GM19351 (cell line): ENCODE results near the gene SART3.
A peak's percentile ranks its signal among the peaks of the same experiment; 100 is the strongest.

ENCODE experiments used
- ATAC-seq: cut with Tn5 transposase; IDR thresholded peaks from one replicate; pipeline ENCODE4 v1.9.1; 2021; ENCODE audit warnings: mild to moderate bottlenecking, moderate library complexity; ENCODE audit not compliant: unreplicated experiment

Gene SART3

DNA sequence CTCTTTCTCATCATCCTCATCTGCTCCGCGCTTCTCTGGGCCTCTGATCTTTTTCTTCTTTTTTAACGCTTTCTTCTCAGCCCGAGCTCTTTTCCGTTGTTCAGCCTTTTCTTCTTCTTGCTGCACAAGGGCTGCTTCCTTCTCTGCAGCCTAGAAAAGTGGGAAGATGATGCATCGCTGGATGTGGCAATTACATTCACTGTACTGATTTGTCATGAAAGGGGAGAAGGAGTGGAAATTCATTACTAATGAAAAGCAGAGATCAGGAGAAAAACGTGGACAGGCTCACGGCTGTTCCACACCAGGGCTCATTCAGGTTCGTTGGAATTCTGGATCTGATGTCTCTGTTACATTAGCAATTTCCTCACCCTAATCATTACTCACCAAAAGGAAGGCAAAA, 30.8 kb downstream of the SART3 start:
- no peak for ATAC-seq

DNA sequence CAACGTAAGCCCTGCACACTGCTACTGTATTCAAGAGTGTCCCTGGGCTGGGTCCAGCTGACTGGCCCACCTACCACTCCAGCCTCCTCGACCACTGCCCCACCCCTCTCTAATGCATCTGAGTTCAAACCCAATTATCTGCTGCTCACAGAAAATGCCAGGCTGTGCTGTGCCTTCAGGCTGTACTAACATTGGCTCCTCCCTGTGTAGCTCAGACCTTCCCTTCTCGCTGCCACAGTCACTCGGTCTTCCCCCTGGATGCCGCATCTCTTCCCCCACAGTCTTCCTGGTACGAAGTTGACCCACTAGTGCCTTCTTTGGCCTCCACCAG, 33.8 kb downstream of the SART3 start:
- ATAC-seq = no peak

DNA sequence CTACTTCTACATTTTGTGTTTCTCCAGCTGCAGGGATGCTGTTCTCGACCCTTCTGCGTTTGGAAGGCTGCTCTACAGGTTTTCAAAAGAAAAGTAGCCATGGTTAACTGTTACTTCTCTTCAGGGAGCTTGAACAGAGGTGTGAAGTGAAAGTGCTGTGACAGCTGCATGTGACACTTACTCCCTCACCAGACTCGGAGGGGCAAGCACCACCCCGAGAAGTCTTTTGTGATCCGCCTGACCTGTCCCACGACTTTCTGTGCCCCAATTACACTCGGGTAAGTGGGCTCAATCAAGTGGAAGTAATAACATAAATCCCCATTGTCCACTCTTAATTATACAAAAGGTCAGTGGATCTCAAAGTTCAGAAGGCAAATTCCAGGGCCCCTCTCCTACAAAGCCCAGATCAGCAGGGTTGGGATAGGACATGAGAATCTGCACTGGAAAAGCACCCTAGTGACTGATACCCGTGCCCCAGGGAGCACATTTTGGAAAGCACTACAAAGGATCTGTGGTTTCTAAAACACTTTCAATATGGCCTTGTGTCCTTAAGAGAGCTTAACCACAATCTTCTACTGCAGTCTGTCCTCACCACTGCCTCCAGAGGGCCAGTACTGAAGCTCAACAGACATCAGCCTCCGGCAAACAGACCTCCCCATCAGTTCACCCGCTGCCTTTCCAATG, 34.3 kb downstream of the SART3 start:
- ATAC-seq = no peak

DNA sequence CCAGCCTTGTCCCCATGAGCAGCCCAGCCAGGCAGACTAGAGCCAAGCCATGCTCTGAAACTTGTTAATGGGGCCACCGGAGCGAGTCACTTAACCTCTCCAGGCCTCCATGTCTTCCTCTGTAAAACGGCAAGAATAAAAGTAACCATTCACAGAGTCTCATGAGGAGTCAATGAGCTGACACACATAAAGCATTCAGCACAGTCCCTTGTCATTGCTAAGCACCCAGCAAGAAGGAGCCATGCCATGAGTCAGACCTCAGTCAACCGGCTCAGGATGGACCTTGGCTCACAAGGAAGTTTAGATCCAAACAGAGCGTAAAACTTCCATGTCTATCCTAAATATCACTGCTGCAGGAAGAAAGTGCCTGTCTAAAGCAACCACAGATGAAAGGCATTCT, 35.3 kb downstream of the SART3 start:
- ATAC-seq = no peak

DNA sequence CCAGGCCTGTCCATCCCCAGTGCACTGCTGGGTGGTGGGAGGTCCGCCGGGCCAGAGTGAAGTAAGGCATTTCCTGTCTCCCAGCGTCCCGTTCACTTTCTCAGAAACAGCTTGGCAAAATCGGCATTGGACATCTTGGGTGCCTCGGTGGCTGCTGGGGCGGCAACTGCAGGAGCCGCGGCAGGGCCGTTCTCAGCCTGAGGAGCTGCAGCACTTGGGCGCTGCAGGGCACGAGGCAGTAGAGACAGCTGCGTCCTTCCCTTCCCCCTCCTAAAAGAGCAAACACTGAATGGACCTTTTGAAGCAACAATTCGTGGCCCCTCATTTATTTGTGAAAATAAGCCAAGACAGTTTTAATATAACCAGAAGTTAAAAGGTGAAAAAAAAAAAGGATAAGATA, 37.6 kb downstream of the SART3 start:
- no peak for ATAC-seq

DNA sequence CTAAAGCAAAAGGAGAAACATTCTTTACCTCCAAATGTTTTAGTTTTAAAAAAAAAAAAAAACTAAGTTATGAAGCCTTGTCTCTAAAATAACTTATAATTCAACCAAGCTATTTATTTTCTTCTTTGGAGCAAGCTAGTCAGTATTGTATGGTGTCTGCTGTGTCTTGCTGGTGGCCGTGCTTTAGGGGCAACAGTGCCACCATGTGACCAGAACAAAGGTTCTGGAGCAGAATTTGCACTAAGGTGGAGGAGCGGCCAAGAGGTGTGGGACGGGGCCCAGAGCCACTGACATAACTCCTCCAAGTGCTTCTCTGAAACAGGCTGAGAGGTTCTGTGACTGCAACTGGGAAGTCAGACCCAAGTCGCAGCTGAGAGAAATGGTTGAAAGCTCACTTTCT, 41.4 kb downstream of the SART3 start:
- no peak for ATAC-seq

DNA sequence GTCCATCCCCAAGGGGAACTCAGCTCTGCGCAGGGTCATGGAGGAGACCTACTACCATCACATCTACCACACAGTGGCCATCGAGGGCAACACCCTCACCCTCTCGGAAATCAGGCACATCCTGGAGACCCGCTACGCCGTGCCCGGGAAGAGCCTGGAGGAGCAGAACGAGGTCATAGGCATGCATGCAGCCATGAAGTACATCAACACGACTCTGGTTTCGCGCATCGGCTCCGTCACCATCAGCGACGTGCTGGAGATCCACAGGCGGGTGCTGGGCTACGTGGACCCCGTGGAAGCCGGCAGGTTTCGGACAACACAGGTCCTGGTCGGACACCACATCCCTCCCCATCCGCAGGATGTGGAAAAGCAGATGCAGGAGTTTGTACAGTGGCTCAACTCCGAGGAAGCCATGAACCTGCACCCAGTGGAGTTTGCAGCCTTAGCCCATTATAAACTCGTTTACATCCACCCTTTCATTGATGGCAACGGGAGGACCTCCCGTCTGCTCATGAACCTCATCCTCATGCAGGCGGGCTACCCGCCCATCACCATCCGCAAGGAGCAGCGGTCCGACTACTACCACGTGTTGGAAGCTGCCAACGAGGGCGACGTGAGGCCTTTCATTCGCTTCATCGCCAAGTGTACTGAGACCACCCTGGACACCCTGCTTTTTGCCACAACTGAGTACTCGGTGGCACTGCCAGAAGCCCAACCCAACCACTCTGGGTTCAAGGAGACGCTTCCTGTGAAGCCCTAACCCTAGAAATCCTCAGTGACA, 42.1 kb downstream of the SART3 start:
- ATAC-seq = no peak

DNA sequence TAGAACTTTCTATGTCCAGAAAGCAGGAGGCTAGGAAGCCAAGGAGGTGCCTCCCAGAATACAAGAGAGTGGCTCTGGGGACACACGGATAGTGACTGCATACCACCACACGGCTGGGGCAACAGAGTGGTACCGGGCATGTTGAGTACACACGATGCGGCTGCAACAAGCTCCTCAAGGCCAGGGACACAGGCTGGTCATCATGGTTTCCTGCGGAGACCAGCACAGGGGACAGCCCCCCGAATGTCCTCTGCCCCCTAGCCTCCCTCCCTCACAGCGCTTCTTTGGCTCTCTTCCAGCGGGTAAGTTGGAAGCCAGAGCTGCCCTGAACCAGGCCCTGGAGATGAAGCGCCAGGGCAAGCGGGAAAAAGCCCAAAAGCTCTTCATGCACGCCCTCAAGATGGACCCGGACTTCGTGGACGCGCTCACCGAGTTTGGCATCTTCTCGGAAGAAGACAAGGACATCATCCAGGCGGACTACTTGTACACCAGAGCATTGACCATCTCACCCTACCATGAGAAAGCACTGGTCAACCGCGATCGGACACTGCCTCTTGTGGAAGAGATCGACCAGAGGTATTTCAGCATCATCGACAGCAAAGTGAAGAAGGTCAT, 42.8 kb downstream of the SART3 start:
- no peak for ATAC-seq

DNA sequence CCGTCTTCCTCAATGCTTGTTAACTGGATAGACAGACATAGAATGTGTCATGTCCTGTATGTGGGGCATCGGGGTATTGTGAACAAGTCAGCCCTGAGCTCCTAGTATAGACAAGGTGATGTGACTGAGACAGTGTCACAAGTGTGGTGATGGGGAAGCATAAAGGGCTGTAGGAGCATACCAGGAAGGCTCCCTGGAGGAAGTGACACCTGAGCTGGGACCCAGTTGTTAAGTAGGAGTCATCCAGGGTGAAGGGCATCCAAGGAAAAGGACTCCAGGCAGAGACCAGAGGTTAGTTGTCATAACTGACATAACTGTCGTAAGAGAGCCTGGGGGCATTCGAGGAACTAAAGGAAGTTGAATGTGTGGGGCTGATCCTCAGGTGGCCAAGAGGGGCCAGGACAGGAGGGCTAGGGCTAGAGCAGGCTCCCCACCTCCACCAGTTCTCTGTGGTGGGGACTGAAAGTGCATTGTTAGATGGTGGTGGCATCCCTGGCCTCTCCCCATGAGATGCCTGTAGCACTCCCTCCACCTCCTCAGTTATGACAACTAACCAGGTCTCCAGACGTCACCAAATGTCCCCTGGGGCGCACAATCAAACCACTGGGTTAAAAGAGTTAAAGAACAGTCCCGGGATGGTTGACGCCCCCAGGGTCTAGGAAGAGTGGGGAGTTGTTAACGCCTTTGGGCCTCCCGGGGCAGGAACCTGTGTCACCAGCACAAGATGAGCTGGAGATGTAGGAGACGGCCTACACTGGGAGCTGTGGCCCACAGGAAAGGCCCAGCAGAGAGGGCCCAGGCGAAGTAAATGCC, 43.5 kb downstream of the SART3 start:
- ATAC-seq = no peak

DNA sequence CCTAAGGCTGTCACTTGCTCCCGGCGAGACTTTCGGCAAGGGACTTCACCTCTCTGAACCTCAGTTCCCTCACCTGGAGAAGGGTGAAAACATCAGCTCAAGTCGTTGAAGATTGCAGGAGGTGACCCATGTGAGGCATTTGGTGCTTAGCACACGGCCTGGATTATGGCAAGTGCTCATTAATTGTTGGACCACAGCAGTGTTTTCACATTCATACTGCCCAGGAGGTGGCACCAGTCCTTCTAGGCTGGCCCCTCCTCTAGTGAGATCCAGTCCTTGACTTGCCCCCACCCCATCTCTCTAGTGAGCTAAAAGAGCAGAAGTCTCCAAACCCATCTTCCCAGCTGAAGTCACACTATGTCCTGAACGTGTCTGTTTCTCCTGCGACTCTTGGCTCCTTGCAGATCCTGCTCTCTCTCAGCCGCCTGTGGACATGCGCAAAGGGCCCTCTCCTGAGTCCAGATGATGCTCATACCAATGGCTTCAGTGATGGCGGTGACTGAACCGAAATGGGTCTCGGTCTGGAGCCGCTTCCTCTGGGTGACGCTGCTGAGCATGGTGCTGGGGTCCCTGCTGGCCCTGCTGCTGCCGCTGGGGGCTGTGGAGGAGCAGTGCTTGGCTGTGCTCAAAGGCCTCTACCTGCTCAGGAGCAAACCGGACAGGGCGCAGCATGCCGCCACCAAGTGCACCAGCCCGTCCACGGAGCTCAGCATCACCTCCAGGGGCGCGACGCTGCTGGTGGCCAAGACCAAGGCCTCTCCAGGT, 44.3 kb downstream of the SART3 start:
- no peak for ATAC-seq

DNA sequence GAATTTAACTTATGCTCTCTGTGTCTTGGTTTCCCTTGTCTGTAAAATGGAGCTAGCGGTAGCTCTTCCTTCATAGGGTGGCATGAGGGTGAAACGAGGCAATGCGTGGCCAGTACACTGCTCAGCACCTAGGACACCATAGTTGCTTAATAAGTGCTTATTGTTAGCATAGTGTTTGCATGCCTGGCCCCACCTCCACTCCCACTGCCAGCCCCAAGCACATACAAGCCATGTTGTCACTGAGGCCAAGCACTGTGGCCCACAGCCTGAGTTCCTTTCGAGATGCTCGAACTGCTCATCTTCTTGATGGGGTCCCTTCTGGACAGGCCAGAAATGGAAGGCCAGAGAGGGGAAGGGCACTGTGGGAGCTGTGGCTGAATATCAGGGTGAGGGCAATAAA, 45.1 kb downstream of the SART3 start:
- ATAC-seq = no peak

DNA sequence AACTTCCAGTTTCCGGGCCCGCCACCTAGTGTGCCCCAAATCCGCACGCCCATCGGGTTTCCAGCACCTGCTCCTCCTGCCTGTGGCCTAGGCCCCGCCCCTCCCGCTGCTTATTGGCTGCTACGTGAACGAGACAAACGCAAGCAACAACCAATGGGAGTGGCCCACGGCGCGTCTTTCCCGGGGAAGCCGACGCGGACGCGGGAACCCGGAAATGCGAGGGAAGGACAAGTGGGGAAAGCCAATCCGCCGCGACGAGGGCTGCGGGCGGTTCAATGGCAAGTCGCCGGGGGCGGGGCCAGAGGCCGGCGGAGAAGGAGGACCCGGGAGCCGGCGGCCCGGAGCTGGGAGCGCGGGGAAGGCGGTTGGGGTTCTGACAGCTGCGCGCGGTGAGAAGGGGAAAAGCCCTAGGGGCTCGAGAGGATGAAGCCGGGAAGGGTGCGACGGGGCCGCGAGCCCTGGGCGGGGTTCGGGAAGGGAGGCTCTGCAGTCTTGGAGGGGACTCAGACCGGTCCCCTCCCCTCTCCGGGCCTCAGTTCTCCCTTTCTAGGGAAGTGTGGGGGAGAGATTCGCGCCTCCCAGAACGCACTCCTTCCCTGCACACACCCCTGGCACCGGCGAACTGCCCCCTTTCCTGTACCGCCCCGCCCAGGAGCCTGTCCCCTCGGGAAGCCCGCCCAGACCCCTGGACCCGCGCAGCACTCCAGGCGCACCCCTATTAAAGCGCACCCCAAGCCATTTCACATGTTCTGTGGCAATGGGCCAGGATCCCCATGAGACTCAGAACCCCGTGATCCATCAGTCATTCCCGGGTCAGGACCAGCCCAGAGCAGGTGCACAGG, 45.8 kb downstream of the SART3 start, which contains the start of gene FICD:
Gene FICD (plus strand): TSS at position 305 of the 842 bp plus-strand sequence. CDS start 1,696 bp downstream, outside the sequence.
- ATAC-seq = peak; percentile 79

DNA sequence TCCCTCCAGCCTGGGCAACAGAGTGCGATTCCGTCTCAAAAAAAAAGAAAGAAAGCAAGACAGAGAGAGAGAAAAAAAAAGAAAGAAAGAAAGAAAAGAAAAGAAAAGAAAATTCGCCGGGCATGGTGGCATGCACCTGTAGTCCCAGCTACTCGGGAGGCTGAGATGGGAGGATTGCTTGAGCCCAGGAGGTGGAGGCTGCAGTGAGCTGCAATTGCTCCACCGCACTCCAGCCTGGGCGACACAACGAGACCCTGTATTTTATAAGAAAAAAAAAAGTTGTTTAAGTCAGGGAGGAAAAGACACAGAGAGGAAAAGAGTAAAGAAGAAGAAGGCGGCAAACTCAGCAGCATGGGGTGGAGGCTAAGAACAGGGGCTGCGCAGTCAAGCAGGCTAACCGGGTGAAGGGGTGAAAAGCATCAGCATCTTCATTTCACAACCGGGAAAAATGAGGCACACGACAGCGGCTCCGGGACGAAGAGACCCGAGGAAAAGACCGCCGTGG, 46.5 kb downstream of the SART3 start:
- ATAC-seq = peak; percentile 7

DNA sequence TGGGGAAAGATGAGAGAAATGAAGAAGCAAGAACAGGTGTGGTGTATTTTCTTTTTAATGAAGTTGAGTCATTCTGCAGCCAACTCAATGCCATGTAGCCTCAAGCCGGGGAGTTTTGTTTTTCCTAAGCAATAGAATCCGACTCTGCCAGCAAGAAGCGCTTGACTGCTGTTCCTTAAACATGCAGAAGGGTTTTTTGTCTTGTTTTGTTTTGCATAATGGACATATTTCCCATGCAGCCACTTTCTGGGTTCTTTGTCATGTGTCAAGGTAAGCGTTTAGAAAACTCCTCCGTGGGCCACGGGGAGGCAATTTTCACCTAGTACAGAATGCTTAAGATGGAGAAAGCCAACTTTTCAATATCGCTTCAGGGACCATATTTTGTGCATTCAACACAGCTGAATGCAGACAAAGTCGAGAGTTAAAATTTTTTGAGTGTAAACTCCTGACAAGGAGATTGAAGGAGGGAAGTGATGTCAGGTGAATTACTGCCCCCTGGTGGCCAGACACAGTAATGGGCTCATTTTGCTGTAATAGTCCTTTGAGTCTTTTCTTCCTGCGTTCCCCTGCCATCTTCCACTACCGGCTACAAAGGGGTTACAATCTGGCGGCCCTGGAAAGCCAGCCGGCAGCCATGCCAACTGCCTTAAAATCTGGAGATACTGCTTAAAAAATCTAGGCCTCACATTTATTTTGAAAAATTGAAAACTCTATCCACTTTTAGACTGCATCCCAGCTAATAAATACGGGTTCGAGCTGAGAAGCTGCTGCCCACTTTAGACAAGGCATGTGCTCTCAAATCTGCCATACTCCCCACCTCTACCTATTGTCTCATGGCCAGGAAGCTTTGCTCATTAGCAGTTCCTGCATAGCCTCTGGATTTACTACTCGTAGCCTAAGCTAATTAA, 49.1 kb downstream of the SART3 start:
- ATAC-seq = peak; percentile 25

DNA sequence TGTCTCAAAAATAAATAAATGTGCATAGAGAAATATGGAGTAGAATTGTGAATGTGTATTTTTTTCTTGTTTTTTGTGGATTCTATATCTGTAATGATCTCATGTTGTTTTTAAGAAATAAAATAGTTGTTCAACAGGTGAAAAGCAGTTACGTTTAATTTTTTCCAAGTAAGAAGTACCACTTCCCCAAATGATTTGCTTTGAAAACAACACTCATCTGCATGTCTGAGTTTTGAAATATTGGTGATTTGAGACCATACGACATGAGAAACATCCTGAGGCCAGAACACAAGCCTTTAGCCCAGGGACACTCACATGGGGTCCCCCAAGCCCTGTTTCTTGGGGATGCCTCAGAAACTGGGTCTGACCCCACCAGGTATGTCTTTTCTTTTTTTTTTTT, 50.1 kb downstream of the SART3 start:
- ATAC-seq = no peak

DNA sequence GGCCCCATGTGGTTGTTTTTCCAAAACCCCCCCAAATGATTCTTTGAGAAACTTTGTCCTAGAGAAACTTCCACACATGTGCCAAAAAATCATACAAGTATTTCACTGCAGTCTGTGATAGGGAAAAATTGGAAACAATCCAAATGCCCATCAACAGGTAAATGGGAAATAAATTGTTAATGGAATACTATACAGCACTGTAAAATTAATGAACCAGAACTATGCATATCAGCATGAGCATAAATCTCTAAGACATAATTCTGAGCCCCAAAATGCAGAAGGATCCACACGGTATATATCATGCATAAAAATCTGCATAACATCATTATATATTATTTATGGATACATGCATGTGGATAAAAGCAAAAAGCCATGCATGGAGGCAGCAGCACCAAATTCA, 51.2 kb downstream of the SART3 start:
- ATAC-seq = no peak

DNA sequence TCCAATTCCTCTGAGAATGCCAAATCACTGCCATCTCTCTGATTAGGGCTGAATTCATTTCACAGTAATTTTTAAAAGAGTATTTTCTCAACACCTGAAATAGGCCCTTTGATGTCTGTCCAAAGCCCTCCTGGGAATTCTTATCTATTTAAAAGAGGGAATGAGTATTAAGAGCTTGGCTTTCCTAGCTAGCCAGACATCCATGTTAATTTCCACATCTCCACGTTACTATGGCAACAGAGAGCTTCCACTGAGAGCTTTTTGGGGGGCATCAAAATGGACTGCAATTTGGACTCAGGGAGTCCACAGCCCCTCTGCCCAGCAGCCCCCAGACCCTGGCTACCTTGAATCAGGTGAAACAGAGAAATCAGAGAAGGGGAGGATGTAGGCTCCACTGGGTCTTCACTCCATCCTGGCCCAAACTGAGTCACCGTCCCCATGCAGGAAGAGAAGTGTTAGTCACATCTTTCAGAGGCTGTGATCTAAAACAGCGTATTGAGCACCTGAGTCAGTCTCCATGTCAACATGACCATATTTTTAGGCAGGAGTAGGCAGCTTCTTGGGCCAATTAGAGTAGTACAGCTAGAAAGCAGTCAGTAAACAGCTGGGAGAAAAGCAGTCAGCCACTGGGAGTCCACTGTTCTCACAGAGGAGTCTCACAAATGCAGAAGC, 52.9 kb downstream of the SART3 start:
- ATAC-seq = no peak

DNA sequence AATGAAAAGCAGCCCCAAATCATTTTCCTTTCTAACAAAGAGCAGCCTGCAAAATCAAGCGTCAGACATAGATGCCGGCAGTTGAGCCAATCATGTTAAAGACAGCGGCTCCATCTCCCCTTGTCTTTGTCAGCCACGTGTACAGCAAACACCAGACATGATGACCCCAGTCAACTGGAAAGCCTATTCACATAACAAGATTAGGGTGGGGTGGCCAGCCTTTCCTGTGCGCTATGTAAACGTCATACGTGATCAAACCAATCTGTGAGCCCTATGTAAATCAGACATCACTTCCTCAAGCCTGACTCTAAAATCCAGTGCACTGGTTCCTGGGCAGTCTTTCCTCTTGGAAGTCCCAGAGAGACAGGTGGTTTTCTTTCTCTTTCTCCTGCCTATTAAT, 55.8 kb downstream of the SART3 start:
- ATAC-seq = no peak
